Activated CD4-positive, alpha-beta T cell treated with anti-CD3 and anti-CD28 coated beads for 36 hours (primary cell): Measurements from ENCODE around the gene CS. TPM values are rescaled to one million over a fixed set of nuclear protein-coding genes. Genes with fewer than 3 reads are reported as not detected.
A peak's percentile ranks its signal among the peaks of the same experiment; 100 is the strongest.
"Not testable (repeated sequence)": the region's sequence is repeated elsewhere in the genome, so short reads cannot be mapped to it uniquely, and the experiment has no call there.

Experiments used
- ATAC-seq: fragments of 200-7000 bp; cut with Tn5 transposase; one replicate; pipeline ENCODE4 v1.10.0; 2021; ENCODE audit warnings: mild to moderate bottlenecking, moderate library complexity
- CTCF ChIA-PET: fragments of 350-600 bp; sonication (Branson Sonifier 250); formaldehyde crosslinking; loops from one replicate; lab custom pipeline; 2021; ENCODE audit warnings: antibody characterized with exemption; lab: Charles Lee
- POLR2A ChIA-PET: fragments of 350-600 bp; sonication (Branson Sonifier 250); formaldehyde crosslinking; loops from one replicate; lab custom pipeline; 2021; ENCODE audit warnings: antibody characterized with exemption, inconsistent platforms; lab: Charles Lee
- DNase-seq: peaks from one replicate; pipeline ENCODE4 v3.0.0-alpha.2; 2020
- H3K27ac Mint-ChIP-seq: one replicate; pipeline ENCODE4 v1.8.0; 2021; ENCODE audit warnings: mixed read lengths
- H3K27me3 Mint-ChIP-seq: one replicate; pipeline ENCODE4 v1.8.0; 2021; ENCODE audit warnings: mixed read lengths
- H3K36me3 Mint-ChIP-seq: one replicate; pipeline ENCODE4 v1.8.0; 2021; ENCODE audit warnings: low read depth, mixed read lengths
- H3K4me1 Mint-ChIP-seq: one replicate; pipeline ENCODE4 v1.8.0; 2021; ENCODE audit warnings: mixed read lengths
- H3K4me3 Mint-ChIP-seq: one replicate; pipeline ENCODE4 v1.8.0; 2021; ENCODE audit warnings: mild to moderate bottlenecking, moderate library complexity, mixed read lengths
- H3K9me3 Mint-ChIP-seq: one replicate; pipeline ENCODE4 v1.8.0; 2021; ENCODE audit warnings: low read depth, mixed read lengths
- intact Hi-C, 2 experiments: fragments of 100-400 bp; cut with DNase I in 1 of 2; cut with micrococcal nuclease in 1 of 2; formaldehyde crosslinking; loops; one replicate each; pipeline versions ENCODE4 v1.14.2 to v1.15.1; 2022 to 2024; cut with DNase I, micrococcal nuclease
- total RNA-seq, 2 experiments: library from RNA; stranded (reverse); gene quantifications; one replicate each; pipeline ENCODE4 v1.2.3, GENCODE V29; 2021

Gene CS
- total RNA-seq, 2 experiments from 2014 or later = 197 to 293 TPM

DNA sequence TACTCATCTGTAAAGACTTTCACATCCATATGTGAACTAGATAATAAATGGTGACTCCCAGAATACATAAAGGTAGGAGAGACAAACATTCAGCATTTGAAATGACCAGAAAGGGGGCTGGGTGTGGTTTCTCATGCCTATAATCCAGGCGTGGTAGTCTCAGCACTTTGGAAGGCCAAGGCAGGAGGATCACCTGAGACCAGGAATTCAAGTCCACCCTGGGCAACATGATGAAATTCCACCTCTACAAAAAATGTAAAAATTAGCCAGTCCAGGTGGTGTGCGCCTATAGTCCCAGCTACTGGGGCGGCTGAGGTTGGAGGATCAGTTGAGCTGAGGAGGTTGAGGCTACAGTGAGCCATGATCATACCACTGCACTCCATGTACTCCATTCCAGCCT lies 4.1 kb upstream of the CS start:
- no peak for DNase-seq
- ChIA-PET CTCF (interaction anchor here (0.7 to 0.9 kb wide), 2 partner anchors 48 to 160 kb away, joined by 3 read pairs; no protein-coding TSS in a partner anchor), POLR2A (no interaction called here)
- no peaks in the 10 kb centered on the region for H3K9me3 Mint-ChIP-seq
- no peak for ATAC-seq
- no peak overlapping the region for H3K4me3 Mint-ChIP-seq
- H3K27ac Mint-ChIP-seq = no peak overlapping the region
- intact Hi-C loops = no loop called here
- peaks cover 14% of the 10 kb centered on the region for H3K4me1 Mint-ChIP-seq
- H3K27me3 Mint-ChIP-seq = no peaks in the 10 kb centered on the region
- peaks cover 17% of the 10 kb centered on the region for H3K36me3 Mint-ChIP-seq

DNA sequence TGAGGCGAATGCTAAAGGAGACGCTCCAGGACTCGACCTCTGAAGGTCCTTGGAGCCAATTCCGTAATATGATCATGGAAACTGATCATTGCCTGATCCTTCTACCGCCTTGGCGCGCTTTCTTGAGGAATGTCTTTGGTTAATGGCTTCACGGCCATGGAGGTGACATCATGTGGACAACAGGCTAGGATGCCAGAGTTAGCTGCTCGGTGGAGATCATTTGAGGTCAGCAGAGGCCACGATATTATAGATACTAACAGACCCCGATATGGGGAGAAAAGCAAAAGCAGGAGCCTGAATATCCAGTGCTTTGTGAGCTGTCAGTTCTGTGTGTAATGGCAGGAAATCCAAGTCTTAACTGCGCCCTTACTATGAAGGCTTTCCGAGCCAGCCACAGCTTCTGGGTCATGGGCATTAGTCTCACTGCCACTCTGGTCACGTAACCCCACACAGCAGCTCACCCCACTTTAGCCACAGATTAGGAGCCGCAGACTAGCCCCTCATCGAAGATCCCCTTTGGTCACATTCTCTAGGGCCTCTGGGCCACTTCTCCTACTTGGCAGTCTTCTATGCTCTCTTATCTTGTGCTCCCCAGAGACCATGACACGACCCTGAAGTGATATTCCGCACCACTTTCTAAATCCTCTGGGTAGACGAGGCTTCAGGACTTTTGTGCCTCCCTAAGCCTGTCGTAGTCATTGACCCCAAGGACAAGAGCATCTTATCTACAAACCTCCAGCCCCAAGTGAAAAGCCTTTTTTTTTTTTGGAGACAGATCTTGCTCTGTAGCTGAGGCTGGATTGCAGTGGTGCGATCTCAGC lies 724 bp upstream of the CS start:
- Mint-ChIP-seq H3K27me3 (no peaks in the 10 kb centered on the region), H3K4me1 (peaks cover 47% of the 10 kb centered on the region), H3K36me3 (peaks cover 29% of the 10 kb centered on the region), H3K4me3 (peak overlapping the region; percentile 96), H3K27ac (peak overlapping the region; percentile 90), H3K9me3 (no peaks in the 10 kb centered on the region)
- CTCF ChIA-PET = interaction anchor here (0.6 to 1.2 kb wide), 4 partner anchors 32 to 166 kb away, joined by 3 to 4 read pairs (median 4); no protein-coding TSS in a partner anchor
- no peak for ATAC-seq
- intact Hi-C loops = loop anchor here (1.0 to 2.0 kb wide), 16 partner anchors 15 to 182 kb away; partner anchors contain the start of genes ANKRD52 (in 1 of the 2), ESYT1 (in 1 of the 2), IL23A (in 1 of the 2) and MYL6 (in 1 of the 2)
- no peak for DNase-seq
- POLR2A ChIA-PET = interaction anchor here (0.9 to 1.0 kb wide), 2 partner anchors 9 to 40 kb away, joined by 3 to 4 read pairs; no protein-coding TSS in a partner anchor

DNA sequence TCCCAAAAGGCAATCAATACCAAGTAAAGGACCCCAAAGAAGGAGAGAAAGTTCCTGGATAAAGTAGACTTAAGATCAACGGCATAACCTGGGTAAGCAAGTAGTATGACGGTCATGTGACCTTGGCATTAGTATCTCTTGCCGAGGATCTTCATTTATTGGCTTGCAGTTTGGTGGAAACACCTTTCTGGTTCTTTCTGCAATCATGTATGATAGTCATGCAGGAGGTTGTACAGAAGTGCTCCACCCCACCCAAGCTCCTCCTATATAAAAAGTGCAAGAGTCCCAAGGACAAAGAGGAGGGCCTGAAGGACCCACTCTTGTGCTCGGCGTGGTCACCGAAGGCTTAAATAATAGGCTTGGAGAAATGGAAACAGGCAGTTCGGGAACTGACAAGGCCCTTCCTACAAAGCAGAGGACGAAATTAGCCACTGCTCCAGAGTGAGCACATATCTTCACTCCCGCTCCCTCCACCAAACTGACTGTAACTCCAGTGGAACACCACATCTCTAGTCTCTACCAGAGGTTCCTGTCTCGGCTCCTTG lies 750 bp downstream of the CS start:
- Mint-ChIP-seq H3K36me3 (peaks cover 29% of the 10 kb centered on the region), H3K27me3 (no peaks in the 10 kb centered on the region), H3K9me3 (no peaks in the 10 kb centered on the region), H3K4me1 (peaks cover 51% of the 10 kb centered on the region), H3K27ac (peak overlapping the region; percentile 90), H3K4me3 (peak overlapping the region; percentile 96)
- ATAC-seq (peak; percentile 16), DNase-seq (peak; percentile 38)
- POLR2A ChIA-PET = interaction anchor here (0.6 to 1.5 kb wide), 8 partner anchors 11 to 565 kb away, joined by 3 to 7 read pairs (median 3); partner anchors contain the start of genes CNPY2, IL23A and STAT2
- CTCF ChIA-PET = interaction anchor here (0.5 to 1.2 kb wide), 6 partner anchors 8 to 561 kb away, joined by 3 to 4 read pairs (median 4); no protein-coding TSS in a partner anchor
- intact Hi-C loops = no loop called here

DNA sequence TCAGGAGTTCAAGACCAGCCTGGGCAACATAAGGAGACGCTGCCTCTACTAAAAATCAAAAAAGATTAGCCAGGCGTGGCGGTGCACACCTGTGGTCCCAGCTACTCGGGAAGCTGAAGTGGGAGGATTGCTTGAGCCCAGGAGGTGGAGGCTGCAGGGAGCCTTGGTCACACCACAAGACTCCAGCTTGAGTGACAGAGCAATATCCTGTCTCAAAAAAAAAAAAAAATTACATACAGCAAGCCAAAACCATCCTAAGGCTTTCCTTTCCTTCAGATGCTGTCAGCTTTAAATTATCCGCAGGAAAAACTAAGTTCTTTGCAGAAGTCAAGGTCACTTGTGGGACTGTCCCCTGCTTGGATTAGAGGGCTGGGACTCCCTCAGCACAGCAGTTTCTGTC lies 1.3 kb downstream of the CS start:
- Mint-ChIP-seq H3K9me3 (no peaks in the 10 kb centered on the region), H3K36me3 (peaks cover 29% of the 10 kb centered on the region), H3K27me3 (no peaks in the 10 kb centered on the region), H3K4me1 (peaks cover 51% of the 10 kb centered on the region), H3K4me3 (peak overlapping the region; percentile 96), H3K27ac (peak overlapping the region; percentile 90)
- DNase-seq (no peak), ATAC-seq (no peak)
- intact Hi-C loops = no loop called here
- ChIA-PET POLR2A (interaction anchor here (0.7 to 1.5 kb wide), 6 partner anchors 10 to 61 kb away, joined by 3 to 7 read pairs (median 3); partner anchors contain the start of genes CNPY2, IL23A and STAT2), CTCF (interaction anchor here (0.6 to 1.4 kb wide), 5 partner anchors 10 to 560 kb away, joined by 3 to 6 read pairs (median 4); partner anchors contain the start of genes ANKRD52 and STAT2)

DNA sequence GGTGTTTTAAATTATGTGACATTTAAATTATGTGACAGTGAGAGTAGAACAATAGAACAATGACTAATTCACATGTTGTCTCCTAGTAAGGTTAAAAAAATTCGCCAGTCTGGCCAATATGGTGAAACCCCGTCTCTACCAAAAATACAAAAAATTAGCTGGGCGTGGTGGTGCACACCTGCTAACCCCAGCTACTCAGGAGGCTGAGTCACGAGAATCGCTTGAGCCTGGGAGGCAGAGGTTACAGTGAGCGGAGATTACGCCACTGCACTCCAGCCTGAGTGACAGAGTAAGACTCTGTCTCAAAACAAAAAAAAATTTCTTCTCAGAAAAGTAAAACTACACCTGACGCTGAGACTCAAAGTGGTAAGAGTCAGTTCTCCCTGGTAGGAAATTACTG lies 2.7 kb downstream of the CS start:
- ChIA-PET CTCF (interaction anchor here (0.6 to 1.6 kb wide), 8 partner anchors 9 to 171 kb away, joined by 3 to 6 read pairs (median 4); partner anchors contain the start of genes IL23A, SMARCC2 and STAT2), POLR2A (interaction anchor here (0.6 kb wide), 1 partner anchor 148 kb away, joined by 7 read pairs; no protein-coding TSS in a partner anchor)
- Mint-ChIP-seq H3K4me1 (peaks cover 55% of the 10 kb centered on the region), H3K27me3 (no peaks in the 10 kb centered on the region), H3K4me3 (no peak overlapping the region), H3K9me3 (no peaks in the 10 kb centered on the region), H3K27ac (peak overlapping the region; percentile 25), H3K36me3 (peaks cover 32% of the 10 kb centered on the region)
- DNase-seq = no peak
- no peak for ATAC-seq
- intact Hi-C loops = no loop called here

DNA sequence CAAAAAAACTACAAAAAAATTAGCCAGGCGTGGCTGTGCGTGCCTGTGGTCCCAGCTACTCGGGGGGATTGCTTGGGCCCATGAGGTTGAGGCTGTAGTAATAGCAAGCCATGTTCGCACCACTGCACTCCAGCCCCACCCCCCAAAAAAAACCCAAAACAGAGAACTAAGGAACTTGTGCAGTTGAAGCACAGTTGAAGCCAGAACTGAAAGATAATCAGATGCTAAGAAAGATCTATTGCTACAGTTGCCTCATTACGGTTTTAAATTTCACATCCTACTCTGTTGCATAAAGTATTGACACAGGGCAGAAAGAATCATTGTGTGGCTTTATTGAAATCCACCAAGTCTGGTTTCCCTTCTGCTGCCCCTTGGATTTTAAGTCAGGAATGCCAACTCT lies 3.8 kb downstream of the CS start:
- ChIA-PET CTCF (interaction anchor here (0.6 to 1.6 kb wide), 3 partner anchors 25 to 193 kb away, joined by 3 to 5 read pairs (median 4); no protein-coding TSS in a partner anchor), POLR2A (no interaction called here)
- Mint-ChIP-seq H3K27ac (no peak overlapping the region), H3K27me3 (no peaks in the 10 kb centered on the region), H3K4me3 (no peak overlapping the region), H3K9me3 (no peaks in the 10 kb centered on the region), H3K4me1 (peaks cover 59% of the 10 kb centered on the region), H3K36me3 (peaks cover 35% of the 10 kb centered on the region)
- ATAC-seq = no peak
- DNase-seq = no peak
- intact Hi-C loops = no loop called here

DNA sequence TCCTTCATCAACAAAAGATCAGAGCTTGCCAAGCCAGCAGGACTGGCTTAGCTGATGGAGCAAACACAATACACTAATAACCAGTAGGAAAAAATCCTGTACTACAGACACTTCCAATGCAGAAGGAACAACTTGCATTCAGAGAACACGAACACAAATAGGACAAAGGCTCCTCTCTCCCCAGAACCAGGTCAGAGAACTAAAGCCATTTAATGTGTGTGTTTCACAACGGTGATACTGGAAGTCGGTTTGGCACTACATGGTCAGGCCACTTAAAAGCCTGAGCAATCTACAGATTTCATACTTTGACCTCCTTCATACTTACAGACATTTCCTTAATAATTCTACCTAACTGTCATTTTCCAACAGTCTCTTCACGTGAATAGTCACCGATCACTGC lies 6.3 kb downstream of the CS start:
- intact Hi-C loops = no loop called here
- Mint-ChIP-seq H3K9me3 (no peaks in the 10 kb centered on the region), H3K27ac (no peak overlapping the region), H3K36me3 (peaks cover 45% of the 10 kb centered on the region), H3K27me3 (no peaks in the 10 kb centered on the region), H3K4me1 (peaks cover 55% of the 10 kb centered on the region), H3K4me3 (no peak overlapping the region)
- no peak for ATAC-seq
- ChIA-PET CTCF (no interaction called here), POLR2A (interaction anchor here (0.5 to 0.6 kb wide), 2 partner anchors 223 to 540 kb away, joined by 3 read pairs; no protein-coding TSS in a partner anchor)
- DNase-seq = no peak

DNA sequence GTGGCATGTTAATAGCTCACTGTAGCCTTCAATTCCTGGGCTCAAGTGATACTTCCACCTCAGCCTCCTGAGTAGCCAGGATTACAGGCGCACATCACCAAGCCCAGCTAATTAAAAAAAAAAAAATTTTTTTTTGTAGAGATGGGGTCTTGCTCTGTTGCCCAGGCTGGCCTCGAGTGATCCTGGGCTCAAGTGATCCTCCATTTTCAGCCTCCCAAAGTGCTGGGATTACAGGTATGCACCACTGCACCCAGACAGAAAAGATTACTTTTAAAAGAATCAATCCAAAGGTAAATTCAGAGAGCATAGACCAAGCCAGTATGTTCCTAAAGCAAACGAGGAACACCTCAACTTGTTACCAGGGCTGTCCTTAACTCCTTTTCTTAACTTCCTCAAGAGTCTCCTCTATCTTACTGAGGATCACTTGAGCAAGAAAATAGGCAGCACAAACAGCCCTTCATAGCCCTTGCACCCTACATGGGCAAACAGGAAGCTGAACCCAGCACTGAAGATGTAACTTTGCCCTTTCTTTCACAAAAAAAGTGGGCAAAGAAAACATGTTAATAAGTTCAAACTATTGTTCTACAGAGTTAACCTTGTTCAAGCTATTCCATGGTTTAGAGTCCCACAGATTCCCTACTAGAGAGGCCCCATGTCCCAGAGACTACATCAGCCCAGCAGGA lies 11.3 kb downstream of the CS start:
- H3K27me3 Mint-ChIP-seq = no peaks in the 10 kb centered on the region
- POLR2A ChIA-PET = interaction anchor here (0.7 to 1.0 kb wide), 2 partner anchors 10 to 54 kb away, joined by 3 to 5 read pairs; no protein-coding TSS in a partner anchor

DNA sequence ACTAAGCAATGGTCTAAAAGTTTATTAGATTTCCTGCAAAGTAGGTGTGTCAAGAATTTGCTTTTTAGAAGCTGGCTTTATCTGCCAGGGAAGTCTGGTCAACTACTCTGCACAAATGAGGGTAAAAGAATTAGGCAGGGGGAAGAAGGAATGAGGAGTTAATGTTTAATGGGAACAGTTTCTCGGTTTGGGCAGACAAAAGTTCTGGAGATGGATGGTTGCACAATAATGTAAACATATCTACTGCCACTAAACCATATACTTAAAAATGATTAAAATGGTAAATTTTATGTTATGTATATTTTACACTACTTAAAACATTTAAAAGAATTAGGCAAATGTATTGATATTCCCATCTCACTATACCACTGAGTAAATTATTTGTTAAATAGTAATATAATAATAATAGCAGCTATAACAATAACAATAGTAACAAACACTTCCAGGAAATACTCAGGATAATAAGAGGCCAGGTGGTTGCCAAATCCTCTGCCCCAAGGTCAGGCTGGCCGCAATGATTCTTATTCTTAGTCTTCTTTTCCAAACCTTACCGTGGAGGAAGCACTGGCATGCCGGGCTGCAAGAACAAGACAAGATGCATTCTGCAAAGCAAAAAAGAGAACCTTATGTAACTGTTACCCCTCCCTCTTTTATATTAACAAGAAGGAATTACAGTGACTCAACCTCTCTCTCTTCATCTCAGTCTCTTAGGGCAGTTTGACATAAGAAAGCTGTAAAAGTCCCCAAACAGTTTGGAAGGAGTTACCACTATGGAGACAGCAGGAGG lies 13.9 kb downstream of the CS start:
- ChIA-PET POLR2A (no interaction called here), CTCF (interaction anchor here (0.6 to 1.3 kb wide), 5 partner anchors 23 to 187 kb away, joined by 3 to 4 read pairs (median 3); partner anchors contain the start of gene STAT2)
- no peak for DNase-seq
- peaks cover 52% of the 10 kb centered on the region for H3K36me3 Mint-ChIP-seq
- H3K4me3 Mint-ChIP-seq = no peak overlapping the region
- no peaks in the 10 kb centered on the region for H3K27me3 Mint-ChIP-seq
- intact Hi-C loops = no loop called here
- no peak for ATAC-seq
- H3K4me1 Mint-ChIP-seq = peaks cover 9% of the 10 kb centered on the region
- no peak overlapping the region for H3K27ac Mint-ChIP-seq
- H3K9me3 Mint-ChIP-seq = no peaks in the 10 kb centered on the region

More for the DNA sequence above, 11.3 kb downstream of the CS start:
- DNase-seq = no peak
- intact Hi-C loops = no loop called here
- H3K9me3 Mint-ChIP-seq = no peaks in the 10 kb centered on the region
- CTCF ChIA-PET = interaction anchor here (0.6 to 1.4 kb wide), 6 partner anchors 9 to 209 kb away, joined by 3 to 4 read pairs (median 4); no protein-coding TSS in a partner anchor
- peaks cover 35% of the 10 kb centered on the region for H3K36me3 Mint-ChIP-seq
- H3K27ac Mint-ChIP-seq = no peak overlapping the region
- peaks cover 24% of the 10 kb centered on the region for H3K4me1 Mint-ChIP-seq
- no peak for ATAC-seq
- no peak overlapping the region for H3K4me3 Mint-ChIP-seq

DNA sequence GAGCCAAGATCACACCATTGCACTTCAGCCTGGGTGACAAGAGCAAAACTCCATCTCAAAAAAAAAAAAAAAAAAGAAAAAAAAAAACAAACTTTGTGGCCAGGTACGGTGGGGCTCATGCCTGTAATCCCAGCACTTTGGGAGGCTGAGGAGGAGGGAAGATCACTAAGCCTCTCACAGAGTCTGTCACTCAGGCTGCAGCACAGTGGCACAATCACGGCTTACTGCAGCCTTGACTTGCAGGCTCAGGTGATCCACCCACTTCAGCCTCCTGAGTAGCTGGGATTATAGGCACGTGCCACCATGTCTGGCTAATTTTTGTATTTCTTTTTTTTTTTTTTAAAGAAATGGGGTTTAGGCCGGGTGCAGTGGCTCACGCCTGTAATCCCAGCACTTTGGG lies 15.9 kb downstream of the CS start:
- CTCF ChIA-PET = interaction anchor here (1.4 to 1.7 kb wide), 2 partner anchors 18 to 96 kb away, joined by 3 to 4 read pairs; partner anchors contain the start of gene COQ10A
- ATAC-seq, DNase-seq, H3K27ac Mint-ChIP-seq, H3K4me3 Mint-ChIP-seq, H3K27me3 Mint-ChIP-seq, H3K9me3 Mint-ChIP-seq, H3K4me1 Mint-ChIP-seq, intact Hi-C loops: not testable (repeated sequence)
- POLR2A ChIA-PET = interaction anchor here (0.6 kb wide), 1 partner anchor 351 kb away, joined by 8 read pairs; no protein-coding TSS in a partner anchor
- peaks cover 48% of the 10 kb centered on the region for H3K36me3 Mint-ChIP-seq
